CD4-positive, alpha-beta T cell treated with Interleukin-4 for 1 hour (primary cell): ENCODE data around the gene RHBDD3.
A peak's percentile ranks its signal among the peaks of the same experiment; 100 is the strongest.
"Not testable (repeated sequence)": the region's sequence is repeated elsewhere in the genome, so short reads cannot be mapped to it uniquely, and the experiment has no call there.

ENCODE experiments used
- DNase-seq, 2 donors: peaks; one replicate each; pipeline ENCODE4 v3.0.0-alpha.2; 2020 to 2022

Gene RHBDD3

GRCh38 chr22:29269230-29269604, 1.4 kb upstream of the RHBDD3 start:
- no peak for DNase-seq

GRCh38 chr22:29268511-29269229, 889 bp upstream of the RHBDD3 start:
- DNase-seq, result peak; percentile 33 to 57

GRCh38 chr22:29267462-29267857, 321 bp downstream of the RHBDD3 start:
- no peak for DNase-seq

GRCh38 chr22:29266564-29267461, 968 bp downstream of the RHBDD3 start:
- no peak for DNase-seq

- no peak for DNase-seq
Observed at GRCh38 chr22:29265929-29266328, 1.9 kb downstream of the RHBDD3 start.

- DNase-seq, result no peak
Observed at GRCh38 chr22:29265305-29265704, 2.5 kb downstream of the RHBDD3 start.

- DNase-seq, result no peak
Observed at GRCh38 chr22:29263791-29264276, 3.9 kb downstream of the RHBDD3 start.

GRCh38 chr22:29260601-29261315, 7.0 kb downstream of the RHBDD3 start:
- no peak for DNase-seq

GRCh38 chr22:29260031-29260560, 7.7 kb downstream of the RHBDD3 start:
- no peak for DNase-seq

- DNase-seq, result no peak
Observed at GRCh38 chr22:29259253-29259899, 8.4 kb downstream of the RHBDD3 start.

GRCh38 chr22:29258407-29259252, 9.2 kb downstream of the RHBDD3 start:
- no peak for DNase-seq

GRCh38 chr22:29257751-29258181, 10.0 kb downstream of the RHBDD3 start:
- no peak for DNase-seq

- DNase-seq, result no peak
Observed at GRCh38 chr22:29256606-29257325, 11.0 kb downstream of the RHBDD3 start.

GRCh38 chr22:29255064-29255621, 12.6 kb downstream of the RHBDD3 start:
- DNase-seq, result no peak

GRCh38 chr22:29254286-29254660, 13.5 kb downstream of the RHBDD3 start:
- no peak for DNase-seq

- DNase-seq, result no peak
Observed at GRCh38 chr22:29253561-29254285, 14.1 kb downstream of the RHBDD3 start.

GRCh38 chr22:29251981-29252911, 15.5 kb downstream of the RHBDD3 start:
- no peak for DNase-seq

- no peak for DNase-seq
Observed at GRCh38 chr22:29251265-29251664, 16.5 kb downstream of the RHBDD3 start.

GRCh38 chr22:29247891-29248290, 19.9 kb downstream of the RHBDD3 start:
- not testable (repeated sequence) for DNase-seq
